Thoracic aorta (tissue), 2 donors: ENCODE data around the gene FAM163A. TPM values are rescaled to one million over a fixed set of nuclear protein-coding genes. Genes with fewer than 3 reads are reported as not detected.
A peak's percentile ranks its signal among the peaks of the same experiment; 100 is the strongest.

Experiments
- ATAC-seq: fragments of 150-250 bp; one replicate; pipeline ENCODE4 v1.8.0; 2017; ENCODE audit warnings: low read depth; ENCODE audit not compliant: insufficient number of reproducible peaks, low FRiP score
- DNase-seq: peaks from one replicate; pipeline ENCODE4 v3.0.0-alpha.2; 2020; ENCODE audit warnings: low spot score
- H3K27ac ChIP-seq, 2 donors: fragments of 200-600 bp; sonication (generic); 1 replicate in 1 of 2; 2 replicates in 1 of 2; pipeline ENCODE4 v1.5.1; 2016; ENCODE audit warnings: mild to moderate bottlenecking in 2 of 2, moderate library complexity in 2 of 2
- H3K27me3 ChIP-seq: fragments of 200-600 bp; sonication (generic); replicated peaks from 2 replicates; pipeline ENCODE4 v1.6.0; 2016; ENCODE audit warnings: mild to moderate bottlenecking; ENCODE audit not compliant: insufficient read depth
- H3K36me3 ChIP-seq: fragments of 200-600 bp; sonication (generic); one replicate; pipeline ENCODE4 v1.5.1; 2016
- H3K4me1 ChIP-seq, 2 donors: fragments of 200-600 bp; sonication (generic); 1 replicate in 1 of 2; 2 replicates in 1 of 2; pipeline versions ENCODE4 v1.5.1 to v1.6.0; 2016; ENCODE audit warnings: low read depth in 2 of 2, mild to moderate bottlenecking in 1 of 2; ENCODE audit not compliant: control insufficient read depth in 1 of 2
- H3K4me3 ChIP-seq: fragments of 200-600 bp; sonication (generic); 2 replicates; pipeline ENCODE4 v1.5.1; 2016; ENCODE audit warnings: mild to moderate bottlenecking
- H3K9me3 ChIP-seq: fragments of 200-600 bp; sonication (generic); 2 replicates; pipeline ENCODE4 v1.5.1; 2016
- total RNA-seq, 2 donors: library from RNA; depleted of rRNA; stranded (reverse); fragments of >200 nt; gene quantifications; one replicate each; pipeline versions ENCODE4 v1.1.0 to v1.2.3, GENCODE V29; 2016
- TF ChIP-seq, protein P1 (sequence below): fragments of 200-600 bp; sonication (generic); IDR thresholded peaks from one replicate; pipeline ENCODE4 v1.5.1; 2019; ENCODE audit warnings: antibody characterized with exemption

The FAM163A gene
- total RNA-seq, 2 donors from 2014 or later = not detected

DNA sequence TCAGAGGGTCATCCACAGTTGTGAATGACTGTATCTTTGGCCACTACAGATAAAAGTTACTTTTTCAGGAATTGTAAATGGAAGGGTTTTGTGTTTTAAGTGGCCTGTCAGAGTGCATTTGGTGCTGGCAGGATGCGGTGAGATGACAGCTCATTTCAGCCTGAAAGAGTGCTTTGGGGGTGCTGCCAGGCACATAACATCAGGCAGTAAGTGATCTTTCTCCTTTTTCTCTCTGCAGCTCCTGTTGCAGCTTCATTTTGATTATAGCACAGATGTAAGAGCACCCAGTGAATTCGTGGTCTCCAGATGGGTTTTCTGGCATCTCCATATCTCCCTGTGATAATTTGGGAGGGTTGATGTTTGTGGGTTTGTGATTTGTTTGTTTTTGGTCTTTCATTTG is 14.8 kb upstream of the FAM163A start:
- H3K4me1 ChIP-seq = no peaks in the 10 kb centered on the region
- TF ChIP-seq, protein P1, sequence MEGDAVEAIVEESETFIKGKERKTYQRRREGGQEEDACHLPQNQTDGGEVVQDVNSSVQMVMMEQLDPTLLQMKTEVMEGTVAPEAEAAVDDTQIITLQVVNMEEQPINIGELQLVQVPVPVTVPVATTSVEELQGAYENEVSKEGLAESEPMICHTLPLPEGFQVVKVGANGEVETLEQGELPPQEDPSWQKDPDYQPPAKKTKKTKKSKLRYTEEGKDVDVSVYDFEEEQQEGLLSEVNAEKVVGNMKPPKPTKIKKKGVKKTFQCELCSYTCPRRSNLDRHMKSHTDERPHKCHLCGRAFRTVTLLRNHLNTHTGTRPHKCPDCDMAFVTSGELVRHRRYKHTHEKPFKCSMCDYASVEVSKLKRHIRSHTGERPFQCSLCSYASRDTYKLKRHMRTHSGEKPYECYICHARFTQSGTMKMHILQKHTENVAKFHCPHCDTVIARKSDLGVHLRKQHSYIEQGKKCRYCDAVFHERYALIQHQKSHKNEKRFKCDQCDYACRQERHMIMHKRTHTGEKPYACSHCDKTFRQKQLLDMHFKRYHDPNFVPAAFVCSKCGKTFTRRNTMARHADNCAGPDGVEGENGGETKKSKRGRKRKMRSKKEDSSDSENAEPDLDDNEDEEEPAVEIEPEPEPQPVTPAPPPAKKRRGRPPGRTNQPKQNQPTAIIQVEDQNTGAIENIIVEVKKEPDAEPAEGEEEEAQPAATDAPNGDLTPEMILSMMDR = no peak
- no peak for DNase-seq
- H3K36me3 ChIP-seq = no peaks in the 10 kb centered on the region
- no peak for ATAC-seq
- H3K9me3 ChIP-seq = no peaks in the 10 kb centered on the region
- H3K4me3 ChIP-seq = no peak overlapping the region
- no peaks in the 10 kb centered on the region for H3K27me3 ChIP-seq
- H3K27ac ChIP-seq = no peak overlapping the region

DNA sequence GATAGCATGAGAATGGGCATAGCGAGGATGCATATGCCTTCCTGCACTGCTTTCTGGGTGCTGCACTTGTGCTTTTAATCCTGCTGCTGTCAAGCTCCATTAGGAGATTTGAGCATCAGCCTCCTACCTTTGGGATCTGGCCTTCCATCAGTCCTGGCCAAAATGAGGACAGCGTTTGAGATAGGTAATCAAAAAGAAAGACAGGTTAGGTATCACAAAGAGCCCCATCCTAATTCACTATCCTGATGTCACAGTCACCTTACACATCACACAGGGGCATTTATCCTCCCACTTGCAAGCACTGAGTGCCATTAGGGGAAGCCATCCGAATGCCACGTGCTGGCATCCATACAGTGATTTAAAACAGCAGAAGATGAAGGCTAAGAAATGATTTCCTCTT is 13.2 kb upstream of the FAM163A start:
- no peaks in the 10 kb centered on the region for H3K36me3 ChIP-seq
- H3K4me1 ChIP-seq = no peaks in the 10 kb centered on the region
- no peak overlapping the region for H3K27ac ChIP-seq
- ATAC-seq (no peak), DNase-seq (no peak)
- H3K27me3 ChIP-seq = no peaks in the 10 kb centered on the region
- H3K9me3 ChIP-seq = no peaks in the 10 kb centered on the region
- H3K4me3 ChIP-seq = no peak overlapping the region
- TF ChIP-seq, protein P1 = no peak

DNA sequence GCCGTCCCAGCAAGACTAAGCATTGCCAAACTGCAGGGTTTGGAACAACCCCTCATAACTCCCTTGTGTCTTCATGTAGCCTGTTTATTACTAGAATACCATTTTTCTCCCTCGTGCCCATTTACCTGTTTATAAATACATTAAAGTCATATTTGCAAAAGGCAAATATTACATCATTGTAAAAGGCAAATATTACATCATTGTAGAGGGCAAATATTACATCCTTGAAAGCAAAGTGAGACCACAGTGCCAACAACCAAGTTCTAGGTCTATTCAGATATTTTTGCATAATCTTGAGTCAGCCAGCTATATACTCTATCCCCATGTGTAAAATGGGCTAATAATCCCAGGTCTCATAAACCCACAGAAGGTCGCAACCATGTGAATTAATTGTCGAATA is 11.4 kb upstream of the FAM163A start:
- Histone ChIP-seq H3K27ac (no peak overlapping the region), H3K4me3 (no peak overlapping the region), H3K36me3 (no peaks in the 10 kb centered on the region), H3K9me3 (no peaks in the 10 kb centered on the region), H3K4me1 (no peaks in the 10 kb centered on the region), H3K27me3 (no peaks in the 10 kb centered on the region)
- ATAC-seq (no peak), DNase-seq (no peak)
- TF ChIP-seq, protein P1 = no peak

DNA sequence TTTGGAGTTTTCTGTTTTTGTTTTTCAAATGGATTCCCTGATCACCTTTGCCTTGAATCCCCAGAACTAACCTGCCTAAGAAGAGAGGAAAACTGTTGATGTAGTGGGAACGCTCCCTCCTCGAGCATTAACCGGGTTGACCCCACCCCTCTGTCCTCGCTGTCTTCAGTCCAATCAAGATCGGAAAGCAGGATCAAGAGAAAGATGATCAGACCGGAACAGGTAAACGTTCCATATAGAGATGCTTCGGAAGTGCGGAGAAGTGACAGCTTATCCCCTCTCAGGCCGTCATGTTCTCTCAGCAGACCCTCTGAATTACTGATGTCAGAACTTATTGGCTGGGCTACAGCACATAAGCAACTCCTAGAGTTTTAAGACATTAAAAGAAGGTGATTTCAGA is 800 bp upstream of the FAM163A start:
- H3K27me3 ChIP-seq = peaks cover 9% of the 10 kb centered on the region
- H3K4me3 ChIP-seq = no peak overlapping the region

DNA sequence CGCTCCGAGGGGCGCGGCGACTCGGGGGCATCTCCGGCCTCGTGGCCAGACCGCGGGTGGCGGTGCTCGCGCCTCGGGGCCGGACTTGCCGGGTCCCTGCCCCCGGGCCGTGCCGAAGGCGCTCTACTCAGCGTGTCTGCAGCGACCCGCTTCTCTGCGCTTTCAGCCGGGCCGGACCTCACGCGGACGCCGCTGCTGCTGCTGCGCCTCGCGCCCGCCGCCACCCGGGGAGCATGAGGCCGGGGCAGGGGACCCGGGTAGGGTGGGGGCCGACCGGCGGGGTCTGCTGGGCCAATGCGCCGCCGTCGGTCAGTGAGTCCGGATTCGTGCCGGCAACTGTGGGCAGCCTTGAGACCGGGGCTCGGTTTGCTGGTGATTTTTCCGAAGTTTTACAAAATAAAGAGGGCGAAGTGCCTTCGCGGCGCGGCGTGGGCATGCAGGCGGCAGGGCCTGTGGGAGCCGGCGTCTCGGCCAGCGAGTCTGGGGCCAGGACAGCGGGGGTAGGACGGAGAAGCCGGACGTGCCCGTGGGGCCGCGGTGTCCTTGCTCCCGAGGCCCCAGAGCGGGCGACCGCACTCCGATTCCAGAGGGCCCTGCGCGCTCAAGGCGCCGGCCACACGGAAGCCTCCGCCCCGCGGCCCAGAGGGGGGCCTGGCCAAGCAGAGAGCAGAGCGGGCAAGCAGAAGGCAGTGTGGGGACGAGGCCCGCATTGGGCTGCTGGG is 749 bp downstream of the FAM163A start:
- Histone ChIP-seq H3K36me3 (no peaks in the 10 kb centered on the region), H3K9me3 (no peaks in the 10 kb centered on the region), H3K27ac (no peak overlapping the region), H3K4me1 (peaks cover 5 to 20% of the 10 kb centered on the region in 2 donors), H3K4me3 (peak overlapping the region; percentile 46), H3K27me3 (peaks cover 9% of the 10 kb centered on the region)
- DNase-seq (no peak), ATAC-seq (no peak)
- TF ChIP-seq, protein P1 = no peak

More for the DNA sequence above, 800 bp upstream of the FAM163A start:
- DNase-seq (no peak), ATAC-seq (no peak)
- TF ChIP-seq, protein P1 = no peak
- no peak overlapping the region for H3K27ac ChIP-seq
- peaks cover 5 to 20% of the 10 kb centered on the region in 2 donors for H3K4me1 ChIP-seq
- no peaks in the 10 kb centered on the region for H3K36me3 ChIP-seq
- H3K9me3 ChIP-seq = no peaks in the 10 kb centered on the region
